MCF 10A (cell line): ENCODE results near the gene MOB3B. TPM values are rescaled to one million over a fixed set of nuclear protein-coding genes. Genes with fewer than 3 reads are reported as not detected.
"Not testable (repeated sequence)": the region's sequence is repeated elsewhere in the genome, so short reads cannot be mapped to it uniquely, and the experiment has no call there.

Experiments used
- BruUV-seq: library from RNA; stranded (reverse); fragments of 400-500 nt; replicated peaks from 2 replicates; lab custom pipeline; 2021; lab: Mats Ljungman, UMichigan
- CTCF ChIA-PET: fragments of 300-600 bp; sonication (Branson Sonifier 250); formaldehyde crosslinking; extraction: SDS; loops from one replicate; lab custom pipeline; 2021; ENCODE audit warnings: antibody characterized with exemption, inconsistent platforms; lab: Yijun Ruan, JAX
- POLR2A ChIA-PET: fragments of 300-600, 350-650 bp; sonication (Branson Sonifier 250); formaldehyde crosslinking; extraction: SDS; loops from one replicate; lab custom pipeline; 2020; ENCODE audit warnings: antibody characterized with exemption, inconsistent platforms; lab: Yijun Ruan, JAX
- DNase-seq: peaks from one replicate; pipeline ENCODE4 v3.0.0-alpha.2; 2018; ENCODE audit not compliant: unreplicated experiment
- H3K27ac Mint-ChIP-seq: one replicate; pipeline ENCODE4 v1.8.0; 2022; ENCODE audit warnings: mild to moderate bottlenecking, low read depth, mixed read lengths; ENCODE audit not compliant: unreplicated experiment
- H3K27me3 Mint-ChIP-seq: one replicate; pipeline ENCODE4 v1.8.0; 2022; ENCODE audit warnings: mixed read lengths; ENCODE audit not compliant: insufficient read depth, unreplicated experiment
- H3K36me3 Mint-ChIP-seq: one replicate; pipeline ENCODE4 v1.8.0; 2022; ENCODE audit warnings: mild to moderate bottlenecking, moderate library complexity, mixed read lengths; ENCODE audit not compliant: insufficient read depth, unreplicated experiment
- H3K4me1 Mint-ChIP-seq: one replicate; pipeline ENCODE4 v1.8.0; 2022; ENCODE audit warnings: mixed read lengths; ENCODE audit not compliant: insufficient read depth, unreplicated experiment
- H3K4me3 Mint-ChIP-seq: one replicate; pipeline ENCODE4 v1.8.0; 2022; ENCODE audit warnings: mild to moderate bottlenecking, moderate library complexity, mixed read lengths; ENCODE audit not compliant: unreplicated experiment
- H3K9me3 Mint-ChIP-seq: one replicate; pipeline ENCODE4 v1.8.0; 2022; ENCODE audit warnings: mixed read lengths; ENCODE audit not compliant: unreplicated experiment
- CTCF ChIP-seq: fragments of 200-600 bp; IDR thresholded peaks from one replicate; pipeline ENCODE4 v1.8.0; 2022; ENCODE audit warnings: antibody characterized with exemption, mild to moderate bottlenecking; ENCODE audit not compliant: unreplicated experiment
- intact Hi-C: fragments of 100-400 bp; cut with micrococcal nuclease; formaldehyde crosslinking; loops from 2 replicates; pipeline ENCODE4 v1.14.1; 2022
- total RNA-seq: library from RNA; stranded (reverse); gene quantifications from 2 replicates; pipeline ENCODE4 v1.2.3, GENCODE V29; 2022

The MOB3B gene
- total RNA-seq, 1 experiment from 2014 or later: 3.7 TPM

GRCh38 chr9:27505744-27506161, 23.9 kb downstream of the MOB3B start:
- TF ChIP-seq CTCF: no peak
- ChIA-PET POLR2A (interaction anchor here (0.7 to 1.6 kb wide), 7 partner anchors 9 to 597 kb away, joined by 3 to 10 read pairs (median 3); no protein-coding TSS in a partner anchor), CTCF (interaction anchor here (0.6 to 1.1 kb wide), 5 partner anchors 19 to 473 kb away, joined by 3 to 4 read pairs (median 3); no protein-coding TSS in a partner anchor)
- H3K27me3 Mint-ChIP-seq: no peaks in the 10 kb centered on the region
- no TSS peak for BruUV-seq
- H3K36me3 Mint-ChIP-seq: no peaks in the 10 kb centered on the region
- peaks cover 27% of the 10 kb centered on the region for H3K4me1 Mint-ChIP-seq
- peak overlapping the region; percentile 16 for H3K4me3 Mint-ChIP-seq
- H3K27ac Mint-ChIP-seq: peak overlapping the region; percentile 5
- intact Hi-C loops: no loop called here
- H3K9me3 Mint-ChIP-seq: no peaks in the 10 kb centered on the region
- DNase-seq: peak; percentile 51

- POLR2A ChIA-PET: no interaction called here
- Mint-ChIP-seq H3K9me3 (no peaks in the 10 kb centered on the region), H3K27ac (no peak overlapping the region), H3K4me3 (no peak overlapping the region), H3K36me3 (no peaks in the 10 kb centered on the region), H3K4me1 (peaks cover 23% of the 10 kb centered on the region), H3K27me3 (no peaks in the 10 kb centered on the region)
- CTCF ChIA-PET: interaction anchor here (0.9 to 1.2 kb wide), 2 partner anchors 10 to 11 kb away, joined by 3 read pairs; no protein-coding TSS in a partner anchor
- no peak for DNase-seq
- intact Hi-C loops: no loop called here
- no peak for TF ChIP-seq CTCF
- no TSS peak for BruUV-seq
Observed at GRCh38 chr9:27504259-27504658, 25.4 kb downstream of the MOB3B start.

GRCh38 chr9:27503623-27504022, 26.0 kb downstream of the MOB3B start:
- no peak overlapping the region for H3K4me3 Mint-ChIP-seq
- no peak for TF ChIP-seq CTCF
- ChIA-PET CTCF (no interaction called here), POLR2A (interaction anchor here (0.6 kb wide), 1 partner anchor 9 kb away, joined by 3 read pairs; no protein-coding TSS in a partner anchor)
- H3K36me3 Mint-ChIP-seq: no peaks in the 10 kb centered on the region
- intact Hi-C loops: no loop called here
- H3K27ac Mint-ChIP-seq: no peak overlapping the region
- no peak for DNase-seq
- no peaks in the 10 kb centered on the region for H3K9me3 Mint-ChIP-seq
- no peaks in the 10 kb centered on the region for H3K27me3 Mint-ChIP-seq
- no TSS peak for BruUV-seq
- H3K4me1 Mint-ChIP-seq: peaks cover 23% of the 10 kb centered on the region

GRCh38 chr9:27500902-27501301, 28.7 kb downstream of the MOB3B start:
- POLR2A ChIA-PET: interaction anchor here (0.6 to 1.4 kb wide), 4 partner anchors 19 to 129 kb away, joined by 3 to 5 read pairs (median 4); no protein-coding TSS in a partner anchor
- H3K9me3 Mint-ChIP-seq, H3K27ac Mint-ChIP-seq, BruUV-seq, H3K27me3 Mint-ChIP-seq, DNase-seq, H3K4me3 Mint-ChIP-seq, H3K36me3 Mint-ChIP-seq, intact Hi-C loops: not testable (repeated sequence)
- CTCF ChIA-PET: interaction anchor here (0.7 kb wide), 1 partner anchor 32 kb away, joined by 3 read pairs; no protein-coding TSS in a partner anchor
- H3K4me1 Mint-ChIP-seq: peaks cover 28% of the 10 kb centered on the region
